Breast epithelium (tissue), 3 donors: ENCODE measurements around the gene DACT3.

Source experiments
- CTCF ChIP-seq, 3 donors: fragments of 450-650 bp; IDR thresholded peaks; one replicate each; pipeline ENCODE4 v1.5.1; 2016 to 2017; ENCODE audit warnings: antibody characterized with exemption in 3 of 3, mild to moderate bottlenecking in 3 of 3, moderate library complexity in 3 of 3
- POLR2A ChIP-seq: fragments of 450-650 bp; IDR thresholded peaks from one replicate; pipeline ENCODE4 v1.6.1; 2016; ENCODE audit warnings: antibody characterized with exemption, mild to moderate bottlenecking, moderate library complexity
- POLR2AphosphoS5 ChIP-seq, 3 donors: sonication (generic); formaldehyde crosslinking; IDR thresholded peaks; one replicate each; pipeline ENCODE4 v1.6.1; 2017; ENCODE audit warnings: antibody characterized with exemption in 3 of 3

- no peak for TF ChIP-seq CTCF (IDR thresholded peaks at IDR 0.05)
- no peak for TF ChIP-seq POLR2A
- no peak for TF ChIP-seq POLR2AphosphoS5 (IDR thresholded peaks at IDR 0.05)
Measured at GRCh38 chr19:46656541-46656940, 4.4 kb downstream of the DACT3 start.
